ENCODE results near the gene TRPT1.
A peak's percentile ranks its signal among the peaks of the same experiment; 100 is the strongest.

The TRPT1 gene

DNA sequence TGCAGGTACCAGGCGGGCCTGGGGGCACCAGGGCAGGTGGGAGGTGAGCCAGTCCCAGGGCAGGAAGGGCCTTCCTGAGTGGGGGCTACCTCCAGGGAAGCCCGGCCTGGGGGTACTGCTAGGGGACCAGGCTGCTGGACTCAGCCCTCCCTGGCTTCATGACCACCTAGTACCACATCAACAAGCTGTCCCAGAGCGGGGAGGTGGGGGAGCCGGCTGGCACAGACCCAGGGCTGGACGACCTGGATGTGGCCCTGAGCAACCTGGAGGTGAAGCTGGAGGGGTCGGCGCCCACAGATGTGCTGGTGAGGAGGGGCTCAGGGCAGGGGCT is 6.7 kb downstream of the TRPT1 start:
- TF ChIP-seq, protein P1, sequence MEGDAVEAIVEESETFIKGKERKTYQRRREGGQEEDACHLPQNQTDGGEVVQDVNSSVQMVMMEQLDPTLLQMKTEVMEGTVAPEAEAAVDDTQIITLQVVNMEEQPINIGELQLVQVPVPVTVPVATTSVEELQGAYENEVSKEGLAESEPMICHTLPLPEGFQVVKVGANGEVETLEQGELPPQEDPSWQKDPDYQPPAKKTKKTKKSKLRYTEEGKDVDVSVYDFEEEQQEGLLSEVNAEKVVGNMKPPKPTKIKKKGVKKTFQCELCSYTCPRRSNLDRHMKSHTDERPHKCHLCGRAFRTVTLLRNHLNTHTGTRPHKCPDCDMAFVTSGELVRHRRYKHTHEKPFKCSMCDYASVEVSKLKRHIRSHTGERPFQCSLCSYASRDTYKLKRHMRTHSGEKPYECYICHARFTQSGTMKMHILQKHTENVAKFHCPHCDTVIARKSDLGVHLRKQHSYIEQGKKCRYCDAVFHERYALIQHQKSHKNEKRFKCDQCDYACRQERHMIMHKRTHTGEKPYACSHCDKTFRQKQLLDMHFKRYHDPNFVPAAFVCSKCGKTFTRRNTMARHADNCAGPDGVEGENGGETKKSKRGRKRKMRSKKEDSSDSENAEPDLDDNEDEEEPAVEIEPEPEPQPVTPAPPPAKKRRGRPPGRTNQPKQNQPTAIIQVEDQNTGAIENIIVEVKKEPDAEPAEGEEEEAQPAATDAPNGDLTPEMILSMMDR (IDR thresholded peaks at IDR 0.05; ENCODE audit: low read length) = no peak
- no peak for TF ChIP-seq EZH2 (IDR thresholded peaks at IDR 0.05; ENCODE audit: borderline replicate concordance, low read length)
- Histone ChIP-seq H3K9me3 (ENCODE audit: low read length) (no peaks in the 10 kb centered on the region), H3K9ac (ENCODE audit: low read length) (no peak overlapping the region), H3K4me1 (ENCODE audit: insufficient read depth, low read length, severe bottlenecking) (peaks cover 2% of the 10 kb centered on the region), H3K36me3 (ENCODE audit: insufficient read depth, low read length) (peaks cover 59% of the 10 kb centered on the region), H3K79me2 (ENCODE audit: insufficient read depth, low read length) (no peaks in the 10 kb centered on the region), H3K27me3 (ENCODE audit: insufficient read depth, low read length) (no peaks in the 10 kb centered on the region), H2AFZ (ENCODE audit: low read length) (no peak overlapping the region), H3F3A (ENCODE audit: insufficient read depth, low read length) (no peaks in the 10 kb centered on the region), H3K9me2 (ENCODE audit: low read depth, low read length) (no peaks in the 10 kb centered on the region), H3K4me3 (ENCODE audit: low read depth, low read length, poor library complexity, severe bottlenecking) (no peak overlapping the region), H3K4me2 (ENCODE audit: low read length) (no peak overlapping the region), H3K27ac (ENCODE audit: low read depth, low read length, poor library complexity, severe bottlenecking) (no peak overlapping the region), H4K20me1 (ENCODE audit: insufficient read depth, low read length) (no peaks in the 10 kb centered on the region)

DNA sequence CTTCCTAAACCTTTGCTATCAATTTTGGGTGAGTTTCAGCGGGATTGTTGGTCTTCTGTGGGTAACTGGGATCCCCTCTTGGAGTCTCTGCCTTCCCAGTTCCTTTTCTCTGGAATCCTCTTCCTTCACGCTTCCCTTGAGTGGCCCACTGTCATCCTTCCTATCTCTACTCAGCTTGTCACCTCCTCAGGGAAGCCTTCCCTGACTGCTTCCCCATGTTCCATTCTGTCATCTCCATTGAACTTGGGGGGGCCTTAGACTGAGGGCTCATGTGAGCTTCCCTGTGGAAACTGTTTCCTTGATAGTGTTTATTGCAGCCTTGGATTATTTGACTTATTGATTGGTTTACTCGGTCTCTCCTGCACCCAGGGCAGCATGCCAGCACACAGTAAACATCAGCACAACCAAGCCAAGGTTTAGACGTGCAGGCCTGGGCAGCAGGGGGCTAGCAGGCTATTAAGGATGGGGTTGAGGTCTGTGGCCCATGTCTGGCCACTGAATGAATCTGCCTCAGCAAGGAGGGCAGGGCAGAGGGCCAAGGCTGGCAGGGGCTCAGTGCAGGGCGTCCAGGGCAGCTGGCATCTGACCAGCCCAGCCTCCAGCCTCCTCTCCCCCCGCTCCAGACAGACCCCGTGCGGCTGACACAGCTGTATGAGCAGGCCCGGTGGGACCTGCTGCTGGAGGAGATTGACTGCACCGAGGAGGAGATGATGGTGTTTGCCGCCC is 7.2 kb downstream of the TRPT1 start:
- Histone ChIP-seq H3K4me1 (ENCODE audit: insufficient read depth, low read length, severe bottlenecking) (no peaks in the 10 kb centered on the region), H3K36me3 (ENCODE audit: insufficient read depth, low read length) (peaks cover 59% of the 10 kb centered on the region), H3K9ac (ENCODE audit: low read length) (no peak overlapping the region), H3K79me2 (ENCODE audit: insufficient read depth, low read length) (no peaks in the 10 kb centered on the region), H4K20me1 (ENCODE audit: insufficient read depth, low read length) (no peaks in the 10 kb centered on the region), H3K4me2 (ENCODE audit: low read length) (no peak overlapping the region), H3K9me3 (ENCODE audit: low read length) (no peaks in the 10 kb centered on the region), H3F3A (ENCODE audit: insufficient read depth, low read length) (no peaks in the 10 kb centered on the region), H3K27me3 (ENCODE audit: insufficient read depth, low read length) (no peaks in the 10 kb centered on the region), H2AFZ (ENCODE audit: low read length) (no peak overlapping the region), H3K27ac (ENCODE audit: low read depth, low read length, poor library complexity, severe bottlenecking) (no peak overlapping the region), H3K9me2 (ENCODE audit: low read depth, low read length) (no peaks in the 10 kb centered on the region), H3K4me3 (ENCODE audit: low read depth, low read length, poor library complexity, severe bottlenecking) (no peak overlapping the region)
- no peak for TF ChIP-seq EZH2 (IDR thresholded peaks at IDR 0.05; ENCODE audit: borderline replicate concordance, low read length)
- TF ChIP-seq, protein P1 (IDR thresholded peaks at IDR 0.05; ENCODE audit: low read length) = no peak

DNA sequence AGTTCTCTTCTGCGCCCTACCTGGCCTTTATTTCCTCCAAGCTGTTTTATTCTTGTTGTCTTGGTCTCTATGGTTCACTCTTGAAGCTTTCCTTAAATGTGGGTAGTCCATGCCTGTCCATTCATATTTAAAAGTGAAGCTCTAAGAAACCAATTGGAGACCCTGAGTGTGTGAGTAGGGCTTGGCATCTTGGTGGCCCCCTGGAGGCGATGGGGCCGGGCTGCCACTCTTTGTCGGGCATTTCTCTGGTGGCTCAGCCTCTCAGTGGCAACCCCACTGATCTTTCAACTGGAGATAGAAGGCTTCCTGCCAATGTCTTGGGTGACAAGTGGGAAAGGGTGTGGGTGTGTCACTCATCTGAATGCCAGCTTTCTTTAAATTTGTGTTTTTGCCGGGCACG is 9.1 kb downstream of the TRPT1 start:
- TF ChIP-seq EZH2 (IDR thresholded peaks at IDR 0.05; ENCODE audit: borderline replicate concordance, low read length) = no peak
- TF ChIP-seq, protein P1 (IDR thresholded peaks at IDR 0.05; ENCODE audit: low read length) = peak; percentile 40
- Histone ChIP-seq H3K27me3 (ENCODE audit: insufficient read depth, low read length) (no peaks in the 10 kb centered on the region), H3K9me3 (ENCODE audit: low read length) (no peaks in the 10 kb centered on the region), H3F3A (ENCODE audit: insufficient read depth, low read length) (no peaks in the 10 kb centered on the region), H3K4me2 (ENCODE audit: low read length) (no peak overlapping the region), H3K9ac (ENCODE audit: low read length) (no peak overlapping the region), H3K4me1 (ENCODE audit: insufficient read depth, low read length, severe bottlenecking) (no peaks in the 10 kb centered on the region), H3K9me2 (ENCODE audit: low read depth, low read length) (no peaks in the 10 kb centered on the region), H3K36me3 (ENCODE audit: insufficient read depth, low read length) (peaks cover 58% of the 10 kb centered on the region), H4K20me1 (ENCODE audit: insufficient read depth, low read length) (no peaks in the 10 kb centered on the region), H3K79me2 (ENCODE audit: insufficient read depth, low read length) (no peaks in the 10 kb centered on the region), H3K4me3 (ENCODE audit: low read depth, low read length, poor library complexity, severe bottlenecking) (no peak overlapping the region), H2AFZ (ENCODE audit: low read length) (no peak overlapping the region), H3K27ac (ENCODE audit: low read depth, low read length, poor library complexity, severe bottlenecking) (no peak overlapping the region)
